HEK293 (cell line): Measurements from ENCODE around the gene PDF.

ENCODE experiments used
- CTCF ChIA-PET: fragments of 350-600 bp; formaldehyde crosslinking; extraction: SDS; loops from one replicate; lab custom pipeline; 2021; ENCODE audit warnings: antibody characterized with exemption; lab: Yijun Ruan, JAX
- POLR2A ChIA-PET: fragments of 300-600 bp; formaldehyde crosslinking; extraction: SDS; loops from one replicate; lab custom pipeline; 2020; ENCODE audit warnings: antibody characterized with exemption, inconsistent platforms; lab: Yijun Ruan, JAX
- H3K27ac ChIP-seq: fragments of 200-500 bp; sonication (Bioruptor generic); 2 replicates; pipeline ENCODE4 v1.5.1; 2014; ENCODE audit warnings: low read depth, low read length, control low read depth, inconsistent platforms; ENCODE audit errors: extremely low read depth
- H3K36me3 ChIP-seq, 2 experiments: fragments of 200-500 bp in 1 of 2; sonication (Bioruptor generic) in 1 of 2; 1 replicate in 1 of 2; 2 replicates in 1 of 2; pipeline ENCODE4 v1.5.1; 2014 to 2017; ENCODE audit warnings: inconsistent platforms in 2 of 2, low read length in 2 of 2; ENCODE audit not compliant: control insufficient read depth in 2 of 2, insufficient read depth in 1 of 2
- H3K4me1 ChIP-seq: fragments of 200-500 bp; sonication (Bioruptor generic); 2 replicates; pipeline ENCODE4 v1.5.1; 2014; ENCODE audit warnings: mild to moderate bottlenecking, low read length, inconsistent platforms; ENCODE audit not compliant: control insufficient read depth, insufficient read depth
- H3K4me3 ChIP-seq: 2 replicates; pipeline ENCODE4 v1.5.1; 2011; ENCODE audit warnings: low read depth, mild to moderate bottlenecking, control low read depth, low read length, moderate library complexity
- H3K9me3 ChIP-seq: fragments of 200-500 bp; sonication (Bioruptor generic); 2 replicates; pipeline ENCODE4 v1.5.1; 2014; ENCODE audit warnings: low read depth, low read length, inconsistent platforms; ENCODE audit not compliant: control insufficient read depth, insufficient read depth
- BCL11A ChIP-seq: fragments of 450-650 bp; formaldehyde crosslinking; IDR thresholded peaks from 2 replicates; pipeline ENCODE4 v1.5.1; 2016; ENCODE audit warnings: low read depth, missing biosample characterization, missing genetic modification characterization
- BCL11B ChIP-seq: fragments of 450-650 bp; formaldehyde crosslinking; IDR thresholded peaks from 2 replicates; pipeline ENCODE4 v1.5.1; 2016; ENCODE audit warnings: low read depth, missing biosample characterization, missing genetic modification characterization
- EGR2 ChIP-seq: fragments of 450-650 bp; formaldehyde crosslinking; IDR thresholded peaks from 2 replicates; pipeline ENCODE4 v1.5.1; 2016; ENCODE audit warnings: low read depth, missing biosample characterization, missing genetic modification characterization
- GLIS1 ChIP-seq: fragments of 450-650 bp; formaldehyde crosslinking; IDR thresholded peaks from 2 replicates; pipeline ENCODE4 v1.5.1; 2016; ENCODE audit warnings: missing biosample characterization, missing genetic modification characterization
- GLIS2 ChIP-seq: fragments of 450-650 bp; formaldehyde crosslinking; IDR thresholded peaks from 2 replicates; pipeline ENCODE4 v1.5.1; 2016; ENCODE audit warnings: missing biosample characterization, missing genetic modification characterization
- SCRT2 ChIP-seq: fragments of 450-650 bp; formaldehyde crosslinking; IDR thresholded peaks from 2 replicates; pipeline ENCODE4 v1.5.1; 2016; ENCODE audit warnings: missing biosample characterization, missing genetic modification characterization
- SP3 ChIP-seq: fragments of 450-650 bp; formaldehyde crosslinking; IDR thresholded peaks from 2 replicates; pipeline ENCODE4 v1.5.1; 2016; ENCODE audit warnings: missing biosample characterization, missing genetic modification characterization
- WT1 ChIP-seq: fragments of 450-650 bp; formaldehyde crosslinking; IDR thresholded peaks from 2 replicates; pipeline ENCODE4 v1.5.1; 2016; ENCODE audit warnings: missing biosample characterization, missing genetic modification characterization
- ZBTB10 ChIP-seq: fragments of 450-650 bp; formaldehyde crosslinking; IDR thresholded peaks from 2 replicates; pipeline ENCODE4 v1.5.1; 2016; ENCODE audit warnings: missing biosample characterization, missing genetic modification characterization
- ZNF121 ChIP-seq: fragments of 450-650 bp; formaldehyde crosslinking; IDR thresholded peaks from 2 replicates; pipeline ENCODE4 v1.5.1; 2016; ENCODE audit warnings: missing biosample characterization, missing genetic modification characterization
- ZNF157 ChIP-seq: fragments of 450-650 bp; formaldehyde crosslinking; IDR thresholded peaks from 2 replicates; pipeline ENCODE4 v1.5.1; 2016; ENCODE audit warnings: missing biosample characterization, missing genetic modification characterization
- ZNF211 ChIP-seq: fragments of 450-650 bp; formaldehyde crosslinking; IDR thresholded peaks from 2 replicates; pipeline ENCODE4 v1.5.1; 2016; ENCODE audit warnings: low read depth, missing biosample characterization, missing genetic modification characterization
- ZNF398 ChIP-seq: fragments of 450-650 bp; formaldehyde crosslinking; IDR thresholded peaks from 2 replicates; pipeline ENCODE4 v1.5.1; 2017; ENCODE audit warnings: missing biosample characterization, missing genetic modification characterization
- ZNF548 ChIP-seq: fragments of 450-650 bp; formaldehyde crosslinking; IDR thresholded peaks from 2 replicates; pipeline ENCODE4 v1.5.1; 2016; ENCODE audit warnings: missing biosample characterization, missing genetic modification characterization
- ZNF571 ChIP-seq: fragments of 450-650 bp; formaldehyde crosslinking; IDR thresholded peaks from 2 replicates; pipeline ENCODE4 v1.5.0; 2017; ENCODE audit warnings: missing biosample characterization, missing genetic modification characterization
- ZNF677 ChIP-seq: fragments of 450-650 bp; IDR thresholded peaks from 2 replicates; pipeline ENCODE4 v1.5.0; 2018; ENCODE audit warnings: missing biosample characterization, mild to moderate bottlenecking, missing genetic modification characterization, moderate library complexity
- ZNF701 ChIP-seq: fragments of 450-650 bp; formaldehyde crosslinking; IDR thresholded peaks from 2 replicates; pipeline ENCODE4 v1.5.1; 2016; ENCODE audit warnings: missing biosample characterization, missing genetic modification characterization
- ZNF791 ChIP-seq: fragments of 450-650 bp; formaldehyde crosslinking; IDR thresholded peaks from 2 replicates; pipeline ENCODE4 v1.5.1; 2016; ENCODE audit warnings: missing biosample characterization, missing genetic modification characterization
- TF ChIP-seq, protein P1 (sequence below): fragments of 450-650 bp; formaldehyde crosslinking; IDR thresholded peaks from 2 replicates; pipeline ENCODE4 v1.5.1; 2016; ENCODE audit warnings: missing biosample characterization, missing genetic modification characterization

The PDF gene

GRCh38 chr16:69318911-69319289, 11.5 kb downstream of the PDF start:
- no peak overlapping the region for H3K4me3 ChIP-seq
- H3K36me3 ChIP-seq: peaks cover 20 to 94% of the 10 kb centered on the region in 2 experiments; a peak in 2 of 3 replicates
- ChIA-PET POLR2A (no interaction called here), CTCF (interaction anchor here (0.6 kb wide), 2 partner anchors 65 to 93 kb away, joined by 3 to 5 read pairs; no protein-coding TSS in a partner anchor)
- no peaks in the 10 kb centered on the region for H3K9me3 ChIP-seq
- no peaks in the 10 kb centered on the region for H3K4me1 ChIP-seq
- no peak for TF ChIP-seq ZNF398
- TF ChIP-seq BCL11B: peak; percentile 18; the same call in 1 of the 2 replicates
- peak; percentile 74; the same call in 1 of the 2 replicates for TF ChIP-seq BCL11A (tag by site-specific recombination)
- no peak overlapping the region for H3K27ac ChIP-seq

- POLR2A ChIA-PET: interaction anchor here (1.0 kb wide), 1 partner anchor 9 kb away, joined by 8 read pairs; no protein-coding TSS in a partner anchor
- TF ChIP-seq ZNF677 (tag by site-specific recombination) (peak; percentile 72), GLIS1 (tag by site-specific recombination) (peak; percentile 40; the same call in 1 of the 2 replicates), ZNF398 (no peak), GLIS2 (tag by site-specific recombination) (0 out of 2 replicates have a peak, but pooled peaks have one; percentile 14), ZNF571 (no peak)
- peaks cover 17 to 94% of the 10 kb centered on the region in 2 experiments; a peak in 2 of 3 replicates for H3K36me3 ChIP-seq
- no peaks in the 10 kb centered on the region for H3K4me1 ChIP-seq
- no peak overlapping the region for H3K27ac ChIP-seq
- no peaks in the 10 kb centered on the region for H3K9me3 ChIP-seq
- H3K4me3 ChIP-seq: no peak overlapping the region
- CTCF ChIA-PET: interaction anchor here (0.6 to 0.7 kb wide), 4 partner anchors 23 to 133 kb away, joined by 3 to 5 read pairs (median 4); no protein-coding TSS in a partner anchor
Measured at GRCh38 chr16:69318177-69318910, 12.0 kb downstream of the PDF start.

GRCh38 chr16:69316595-69317034, 13.8 kb downstream of the PDF start:
- CTCF ChIA-PET: no interaction called here
- POLR2A ChIA-PET: no interaction called here
- TF ChIP-seq ZNF211 (tag by site-specific recombination): no peak
- TF ChIP-seq ZNF157: no peak
- TF ChIP-seq ZNF791 (tag by site-specific recombination): no peak
- no peak for TF ChIP-seq ZNF548 (tag by site-specific recombination)
- no peak for TF ChIP-seq ZBTB10 (tag by site-specific recombination)
- TF ChIP-seq ZNF121 (tag by site-specific recombination): no peak
- no peak for TF ChIP-seq SCRT2 (tag by site-specific recombination)
- no peak for TF ChIP-seq EGR2 (tag by site-specific recombination)
- no peak for TF ChIP-seq ZNF701 (tag by site-specific recombination)
- no peak for TF ChIP-seq SP3 (tag by site-specific recombination)
- no peak for TF ChIP-seq WT1
- TF ChIP-seq, protein P1, sequence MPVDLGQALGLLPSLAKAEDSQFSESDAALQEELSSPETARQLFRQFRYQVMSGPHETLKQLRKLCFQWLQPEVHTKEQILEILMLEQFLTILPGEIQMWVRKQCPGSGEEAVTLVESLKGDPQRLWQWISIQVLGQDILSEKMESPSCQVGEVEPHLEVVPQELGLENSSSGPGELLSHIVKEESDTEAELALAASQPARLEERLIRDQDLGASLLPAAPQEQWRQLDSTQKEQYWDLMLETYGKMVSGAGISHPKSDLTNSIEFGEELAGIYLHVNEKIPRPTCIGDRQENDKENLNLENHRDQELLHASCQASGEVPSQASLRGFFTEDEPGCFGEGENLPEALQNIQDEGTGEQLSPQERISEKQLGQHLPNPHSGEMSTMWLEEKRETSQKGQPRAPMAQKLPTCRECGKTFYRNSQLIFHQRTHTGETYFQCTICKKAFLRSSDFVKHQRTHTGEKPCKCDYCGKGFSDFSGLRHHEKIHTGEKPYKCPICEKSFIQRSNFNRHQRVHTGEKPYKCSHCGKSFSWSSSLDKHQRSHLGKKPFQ (tag by site-specific recombination): no peak

More at GRCh38 chr16:69316595-69317034, 13.8 kb downstream of the PDF start:
- no peaks in the 10 kb centered on the region for H3K9me3 ChIP-seq
- H3K4me3 ChIP-seq: no peak overlapping the region
- peaks cover 14 to 81% of the 10 kb centered on the region in 2 experiments; a peak in 2 of 3 replicates for H3K36me3 ChIP-seq
- no peak overlapping the region for H3K27ac ChIP-seq
- H3K4me1 ChIP-seq: no peaks in the 10 kb centered on the region
